ENCODE data around the gene LYPD4. TPM values are rescaled to one million over a fixed set of nuclear protein-coding genes. Genes with fewer than 3 reads are reported as not detected.
"Not testable (repeated sequence)": the region's sequence is repeated elsewhere in the genome, so short reads cannot be mapped to it uniquely, and the experiment has no call there.

Gene LYPD4
- total RNA-seq, 1 donor from 2014 or later, result not detected

DNA sequence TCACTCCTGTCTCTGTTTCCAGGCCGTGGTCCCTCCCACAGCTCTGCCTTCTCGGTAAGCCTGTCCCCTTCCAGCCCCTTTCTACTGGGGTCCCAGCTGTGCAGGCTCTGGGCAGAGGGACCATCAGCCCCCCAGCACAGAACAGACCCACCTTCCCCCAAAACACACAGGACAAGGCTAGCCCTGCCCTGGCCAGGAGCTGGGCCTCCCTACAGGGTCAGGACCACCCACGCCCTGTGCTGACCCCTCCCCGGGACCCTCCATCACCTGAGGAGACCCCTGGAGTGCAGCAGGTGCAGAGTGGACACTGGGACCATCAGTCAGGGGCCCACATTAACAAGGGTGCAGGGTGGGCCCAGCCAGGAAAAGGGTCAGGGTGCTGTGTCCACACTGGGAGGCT, 34.2 kb downstream of the LYPD4 start:
- peak; percentile 71 for DNase-seq (ENCODE audit: low spot score)
- intact Hi-C loops (cut with DNase I), result no loop called here

DNA sequence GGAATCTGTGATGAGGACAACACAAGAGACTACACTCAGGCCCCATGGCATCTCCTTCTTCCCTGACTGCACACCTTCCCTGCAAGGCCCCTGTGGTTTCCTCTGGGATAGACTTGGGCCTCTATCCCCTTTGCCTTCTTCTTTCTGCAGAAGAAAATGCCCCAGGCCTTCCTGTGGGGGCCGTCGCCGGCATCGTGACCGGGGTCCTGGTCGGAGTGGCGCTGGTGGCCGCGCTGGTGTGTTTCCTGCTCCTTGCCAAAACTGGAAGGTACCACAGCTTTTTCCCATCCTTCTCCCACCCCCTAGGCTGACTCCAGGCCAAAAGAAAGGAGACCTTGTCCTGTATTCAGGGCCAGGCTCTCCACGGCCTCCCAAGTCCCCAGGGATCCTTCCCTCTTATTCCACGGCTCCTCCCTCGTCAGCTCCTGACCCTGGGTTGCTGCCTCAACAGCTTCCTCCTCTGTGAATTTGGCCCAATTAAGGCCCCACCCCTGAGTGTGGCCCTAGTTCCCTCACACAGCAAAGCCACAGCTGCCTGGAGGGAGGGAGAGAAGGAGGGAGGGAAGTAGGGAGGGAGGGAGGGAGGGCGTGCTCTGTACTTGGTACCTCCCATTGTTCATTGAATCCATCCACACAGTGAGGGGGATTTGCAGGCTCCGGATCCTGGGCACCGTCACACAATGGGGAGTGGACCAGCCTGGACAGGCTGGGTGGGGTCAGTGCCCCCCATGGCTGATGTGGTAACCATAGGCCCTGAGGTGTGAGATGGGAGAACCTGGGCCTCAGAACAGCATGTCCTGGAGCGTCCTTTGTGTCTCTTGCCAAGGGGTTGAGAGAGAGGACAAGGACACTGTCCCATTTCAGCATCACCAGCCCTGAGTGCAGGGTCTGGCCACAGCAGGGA, 35.6 kb downstream of the LYPD4 start:
- intact Hi-C loops (cut with DNase I), result no loop called here
- peak; percentile 91 for DNase-seq (ENCODE audit: low spot score)

DNA sequence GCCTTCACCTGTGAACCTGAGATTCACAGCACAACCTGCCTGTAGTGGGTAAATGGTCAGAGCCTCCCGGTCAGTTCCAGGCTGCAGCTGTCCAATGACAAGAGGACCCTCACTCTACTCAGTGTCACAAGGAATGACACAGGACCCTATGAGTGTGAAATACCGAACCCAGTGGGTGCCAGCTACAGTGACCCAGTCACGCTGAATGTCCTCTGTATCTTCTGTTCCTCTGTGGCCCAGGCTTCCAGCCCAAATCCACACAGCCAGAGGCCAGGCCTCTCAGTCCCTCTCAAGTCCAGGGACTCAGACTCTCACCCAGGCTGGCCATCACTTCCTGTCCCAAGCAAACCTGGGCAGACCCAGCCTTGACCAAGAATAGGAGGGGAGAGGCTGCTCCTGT, 37.3 kb downstream of the LYPD4 start:
- intact Hi-C loops (cut with DNase I), result no loop called here

DNA sequence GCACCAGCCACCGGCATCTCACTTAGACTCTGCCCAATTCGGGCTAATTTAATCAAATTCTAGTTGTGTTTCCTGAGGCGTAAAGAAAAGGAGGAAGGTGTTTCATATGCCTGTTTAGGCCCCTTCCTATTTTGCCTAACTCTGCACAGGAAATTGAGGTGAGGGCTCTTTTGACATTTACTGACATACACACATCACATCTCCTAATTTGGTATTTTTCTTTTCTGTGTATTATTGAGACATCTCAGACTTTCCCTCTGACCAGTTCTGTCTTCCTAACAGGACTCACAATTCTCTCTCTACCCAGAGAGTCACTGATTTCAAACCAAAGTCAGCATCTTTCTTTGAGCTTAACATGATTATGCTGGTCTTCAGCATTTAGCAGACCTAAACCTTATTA, 40.1 kb downstream of the LYPD4 start:
- DNase-seq (ENCODE audit: low spot score), result peak; percentile 6
- intact Hi-C loops (cut with DNase I), result no loop called here

More for the DNA sequence above, 37.3 kb downstream of the LYPD4 start:
- DNase-seq (ENCODE audit: low spot score), result no peak

DNA sequence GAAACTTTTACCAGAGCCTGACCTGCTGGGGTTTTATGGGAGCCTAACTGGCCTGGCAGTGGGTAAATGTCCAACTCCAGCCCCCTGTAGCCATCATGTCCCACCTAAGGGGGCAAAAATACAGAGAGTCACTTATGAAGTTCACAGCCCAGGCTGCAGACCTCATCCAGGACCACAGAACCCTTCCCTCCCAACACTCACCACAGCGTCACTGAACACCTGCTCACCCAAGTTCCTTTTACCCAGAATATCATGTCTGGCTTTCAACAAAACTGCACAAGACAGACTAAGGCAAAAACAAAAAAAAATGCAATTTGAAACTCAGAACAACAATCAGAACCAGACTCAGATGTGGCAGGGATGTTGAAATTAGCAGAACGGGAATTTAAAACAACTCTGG, 41.7 kb downstream of the LYPD4 start:
- intact Hi-C loops (cut with DNase I), result no loop called here
- DNase-seq (ENCODE audit: low spot score), result peak; percentile 70

DNA sequence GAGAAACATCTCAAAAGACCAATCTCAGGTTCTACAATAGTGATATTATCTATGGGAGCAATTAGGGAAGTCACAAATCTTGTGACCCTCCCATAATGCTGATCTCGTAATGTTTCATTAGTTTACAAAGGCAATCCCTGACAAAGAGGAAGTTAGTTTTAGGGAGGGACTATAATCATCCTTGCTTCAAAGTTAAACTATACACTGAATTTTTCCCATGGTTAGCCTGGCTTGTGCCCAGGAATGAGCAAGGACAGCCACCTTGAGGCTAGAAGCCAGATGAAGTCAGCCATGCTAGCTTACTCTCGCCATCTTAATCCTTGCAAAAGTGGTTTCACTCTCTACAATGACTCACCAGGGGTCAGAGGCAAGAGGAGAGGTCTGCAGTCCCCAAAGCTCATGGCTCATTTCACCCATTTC, 42.7 kb downstream of the LYPD4 start:
- DNase-seq (ENCODE audit: low spot score), result no peak
- intact Hi-C loops (cut with DNase I), result no loop called here

DNA sequence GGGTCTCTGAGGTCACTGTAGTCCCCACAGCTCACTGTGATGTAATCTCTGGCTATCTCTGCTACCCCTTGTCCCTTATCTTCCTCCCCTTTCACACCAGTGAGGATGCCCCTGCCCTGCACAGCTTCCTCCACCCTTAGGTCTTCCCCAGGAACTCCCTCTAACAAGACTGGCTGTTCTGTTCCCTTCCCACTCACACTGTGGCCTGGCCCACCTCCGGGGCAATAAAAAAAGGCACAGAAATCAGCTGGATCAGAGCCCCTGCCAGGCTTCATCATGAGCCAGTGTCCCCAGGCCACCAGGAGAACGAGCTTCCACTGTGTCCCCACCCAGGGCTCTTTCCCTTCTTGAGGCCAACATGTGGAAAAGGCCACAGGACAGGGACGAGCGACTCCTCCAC, 43.5 kb downstream of the LYPD4 start:
- intact Hi-C loops (cut with DNase I), result no loop called here
- no peak for DNase-seq (ENCODE audit: low spot score)

DNA sequence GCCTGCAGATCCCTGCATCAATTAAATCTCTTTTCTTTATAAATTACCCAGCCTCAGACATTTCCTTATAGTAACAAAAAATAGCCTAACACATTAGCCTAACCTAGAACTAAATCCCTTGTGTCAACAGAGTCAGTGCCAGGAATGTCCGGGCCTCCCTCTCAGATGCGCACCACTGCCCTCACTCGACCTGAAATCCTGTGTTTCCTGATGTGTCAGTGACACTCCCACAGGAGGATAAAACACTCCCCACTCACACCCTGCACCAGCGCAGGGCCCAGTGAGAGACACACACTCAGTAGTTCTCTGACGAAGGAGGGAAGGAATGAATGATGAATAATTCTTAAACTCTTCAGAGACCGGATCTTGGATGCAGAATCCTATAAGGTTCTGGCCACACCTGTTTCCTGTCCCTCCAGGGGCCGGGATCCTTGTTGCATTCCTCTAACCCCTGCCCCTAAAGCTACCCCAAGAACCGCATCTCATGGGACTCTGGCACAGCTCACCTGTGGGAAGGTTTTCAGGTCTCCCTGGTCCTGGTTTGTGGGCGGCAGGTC, 45.0 kb downstream of the LYPD4 start:
- intact Hi-C loops (cut with DNase I), result no loop called here
- no peak for DNase-seq (ENCODE audit: low spot score)

- DNase-seq (ENCODE audit: low spot score), result no peak
- intact Hi-C loops (cut with DNase I), result no loop called here
These were observed 47.6 kb downstream of the LYPD4 start for GRCh38 chr19:41796901-41797300.

GRCh38 chr19:41796362-41796761, 48.1 kb downstream of the LYPD4 start, which contains the start of gene CEACAM3:
TSS of gene CEACAM3 (plus strand) at chr19:41796587. CDS start at chr19:41796678, 91 bp downstream.
- intact Hi-C loops (cut with DNase I), result no loop called here
- peak; percentile 83 for DNase-seq (ENCODE audit: low spot score)

DNA sequence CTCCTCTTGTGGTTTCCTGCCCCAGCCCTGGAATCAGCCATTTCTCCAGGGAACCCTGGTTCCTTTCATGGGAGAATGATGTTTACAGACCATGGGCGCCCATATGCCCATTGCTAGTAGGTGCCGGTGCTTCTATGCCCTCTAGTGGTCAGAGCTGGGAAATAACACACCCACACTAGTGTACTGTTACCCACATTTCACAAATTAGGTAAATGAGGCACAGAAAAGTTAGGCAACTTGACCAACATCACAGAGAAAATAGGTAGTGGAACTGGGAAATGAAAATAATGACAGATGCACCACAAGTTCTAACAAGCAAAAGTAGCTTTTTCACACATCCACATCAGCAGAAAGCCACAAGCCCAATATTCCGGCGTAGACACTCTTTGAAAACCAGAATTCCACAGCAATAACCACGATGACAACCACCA, 49.4 kb downstream of the LYPD4 start:
- DNase-seq (ENCODE audit: low spot score), result no peak
- intact Hi-C loops (cut with DNase I), result no loop called here

GRCh38 chr19:41793414-41793727, 51.1 kb downstream of the LYPD4 start:
- no peak for DNase-seq (ENCODE audit: low spot score)
- intact Hi-C loops (cut with DNase I), result no loop called here

GRCh38 chr19:41792513-41793413, 51.7 kb downstream of the LYPD4 start:
- no peak for DNase-seq (ENCODE audit: low spot score)
- intact Hi-C loops (cut with DNase I), result no loop called here

- DNase-seq (ENCODE audit: low spot score); intact Hi-C loops (cut with DNase I): not testable (repeated sequence)
These were observed 55.4 kb downstream of the LYPD4 start for GRCh38 chr19:41789053-41789452.

DNA sequence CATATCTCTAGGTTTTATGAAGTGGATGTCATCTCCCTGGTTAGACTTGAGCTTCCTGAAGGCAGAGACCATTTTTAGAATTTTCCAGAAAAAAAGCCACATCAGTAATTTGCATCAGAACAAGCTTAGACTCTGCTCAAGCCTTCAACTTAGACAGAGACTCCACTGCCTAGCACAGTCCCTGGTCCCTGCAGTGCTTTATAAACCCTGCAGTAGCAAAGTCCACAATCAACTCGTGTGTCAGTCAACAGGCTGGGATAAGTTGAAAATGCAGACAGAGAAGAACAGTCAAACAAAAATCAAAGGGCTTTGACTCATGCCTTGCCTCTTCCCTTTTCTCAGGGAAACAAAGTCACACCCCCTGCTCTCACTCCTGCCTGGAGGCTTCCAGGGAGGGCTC, 56.0 kb downstream of the LYPD4 start:
- DNase-seq (ENCODE audit: low spot score); intact Hi-C loops (cut with DNase I): not testable (repeated sequence)

Small RNA genes within 50 kb of the gene (microRNA-seq; reads per million reads assigned to microRNA genes)
- not detected for gene MIR6797

Other genes with a start within 250 kb of the LYPD4 start
- gene CEACAM4, start 217.6 kb downstream of the LYPD4 start, total RNA-seq, result 0.51 TPM
- gene CEACAM7, start 156.4 kb downstream of the LYPD4 start, total RNA-seq, result not detected
- gene CEACAM5, start 136.1 kb downstream of the LYPD4 start, total RNA-seq, result 0.19 TPM
- 0.16 TPM for gene CEACAM6, start 89.2 kb downstream of the LYPD4 start, total RNA-seq
- gene CEACAM3, start 48.1 kb downstream of the LYPD4 start, total RNA-seq, result 0.97 TPM
- not detected for gene DMRTC2, start 359 bp upstream of the LYPD4 start, total RNA-seq
- gene RPS19, start 15.6 kb upstream of the LYPD4 start, total RNA-seq, result 548 TPM
- not detected for gene CD79A, start 32.6 kb upstream of the LYPD4 start, total RNA-seq
- 37.9 TPM for gene ARHGEF1, start 38.5 kb upstream of the LYPD4 start, total RNA-seq
- gene ERFL, start 83.8 kb upstream of the LYPD4 start, total RNA-seq, result not detected
- 92.0 TPM for gene RABAC1, start 114.6 kb upstream of the LYPD4 start, total RNA-seq
- 242 TPM for gene ATP1A3, start 149.5 kb upstream of the LYPD4 start, total RNA-seq
- gene GRIK5, start 225.5 kb upstream of the LYPD4 start, total RNA-seq, result 4.6 TPM
- gene ZNF574, start 231.5 kb upstream of the LYPD4 start, total RNA-seq, result 8.3 TPM

All from cardiac septum (tissue), 1 donor.